Esophagus (tissue), 2 donors: ENCODE results near the gene SH3RF2. TPM values are rescaled to one million over a fixed set of nuclear protein-coding genes. Genes with fewer than 3 reads are reported as not detected.
"Not testable (repeated sequence)": the region's sequence is repeated elsewhere in the genome, so short reads cannot be mapped to it uniquely, and the experiment has no call there.

ENCODE experiments used
- H3K27ac ChIP-seq, 2 donors: one replicate each; pipeline ENCODE4 v1.5.1; 2013; ENCODE audit warnings: low read depth in 2 of 2, mild to moderate bottlenecking in 2 of 2, inconsistent platforms in 1 of 2, low read length in 1 of 2, moderate library complexity in 1 of 2
- H3K27me3 ChIP-seq, 2 donors: one replicate each; pipeline ENCODE4 v1.6.1; 2013; ENCODE audit warnings: low read length in 2 of 2, control low read depth in 1 of 2, mild to moderate bottlenecking in 1 of 2; ENCODE audit not compliant: insufficient read depth in 2 of 2, control insufficient read depth in 1 of 2
- H3K36me3 ChIP-seq, 2 donors: one replicate each; pipeline ENCODE4 v1.6.1; 2013; ENCODE audit warnings: low read length in 1 of 2; ENCODE audit not compliant: control insufficient read depth in 2 of 2, insufficient read depth in 2 of 2
- H3K4me1 ChIP-seq, 2 donors: one replicate each; pipeline ENCODE4 v1.6.1; 2013; ENCODE audit warnings: low read length in 1 of 2; ENCODE audit not compliant: control insufficient read depth in 2 of 2, insufficient read depth in 2 of 2
- H3K4me3 ChIP-seq, 2 donors: one replicate each; pipeline ENCODE4 v1.5.1; 2013; ENCODE audit warnings: low read length in 2 of 2, mild to moderate bottlenecking in 2 of 2, low read depth in 1 of 2, moderate library complexity in 1 of 2
- H3K9me3 ChIP-seq, 2 donors: one replicate each; pipeline ENCODE4 v1.6.1; 2013; ENCODE audit warnings: mild to moderate bottlenecking in 2 of 2, low read depth in 1 of 2, low read length in 1 of 2, moderate library complexity in 1 of 2; ENCODE audit not compliant: control insufficient read depth in 2 of 2, insufficient read depth in 1 of 2
- WGBS, 2 donors: extraction: QIAGEN DNeasy Blood & Tissue Kit; methylation state at CpG; one replicate each; pipeline ENCODE4 v1.1.7; 2013; 5-methylcytosine and 5-hydroxymethylcytosine counted together
- polyA plus RNA-seq, 2 donors: library from polyadenylated mRNA; stranded (reverse); fragments of 200-250 nt; gene quantifications; one replicate each; pipeline ENCODE4 v1.2.3, GENCODE V29; 2013
- donor health status: healthy with polysubstance abuse.
- donor health status: Bipolar disorder and iron deficiency.

The SH3RF2 gene
- polyA plus RNA-seq, 2 donors: 24.9 to 43.2 TPM

GRCh38 chr5:145993538-145993937 lies 57.2 kb downstream of the SH3RF2 start:
- not testable (repeated sequence) for H3K27me3 ChIP-seq, H3K36me3 ChIP-seq, H3K27ac ChIP-seq, H3K4me1 ChIP-seq, H3K4me3 ChIP-seq, H3K9me3 ChIP-seq
- 92 to 93% methylated on average over 4 of the region's 4 CpGs for WGBS, 2 donors

GRCh38 chr5:145996135-145996534 lies 59.8 kb downstream of the SH3RF2 start:
- Histone ChIP-seq H3K4me3 (no peak overlapping the region), H3K27me3 (no peaks in the 10 kb centered on the region), H3K27ac (no peak overlapping the region), H3K36me3 (peaks cover 0 to 6% of the 10 kb centered on the region in 2 donors), H3K9me3 (peaks cover 0 to 6% of the 10 kb centered on the region in 2 donors), H3K4me1 (no peaks in the 10 kb centered on the region)
- whole genome bisulfite sequencing, 2 donors: 36 to 42% methylated on average over 6 of the region's 6 CpGs

GRCh38 chr5:145999208-145999607 lies 62.8 kb downstream of the SH3RF2 start:
- peaks cover 0 to 2% of the 10 kb centered on the region in 2 donors for H3K36me3 ChIP-seq

GRCh38 chr5:146000072-146000471 lies 63.7 kb downstream of the SH3RF2 start:
- 94 to 95% methylated on average over 9 of the region's 9 CpGs for WGBS, 2 donors

More at GRCh38 chr5:145999208-145999607, 62.8 kb downstream of the SH3RF2 start:
- Histone ChIP-seq H3K4me3 (no peak overlapping the region), H3K9me3 (no peaks in the 10 kb centered on the region), H3K27me3 (no peaks in the 10 kb centered on the region), H3K27ac (no peak overlapping the region), H3K4me1 (no peaks in the 10 kb centered on the region)
- WGBS, 2 donors: 59 to 71% methylated on average over 1 of the region's 1 CpG

GRCh38 chr5:146001544-146002190 lies 65.3 kb downstream of the SH3RF2 start:
- Histone ChIP-seq H3K4me1 (no peaks in the 10 kb centered on the region), H3K9me3 (no peaks in the 10 kb centered on the region), H3K27ac (no peak overlapping the region), H3K27me3 (no peaks in the 10 kb centered on the region), H3K4me3 (no peak overlapping the region), H3K36me3 (peaks cover 0 to 2% of the 10 kb centered on the region in 2 donors)
- WGBS, 2 donors: 86 to 91% methylated on average over 5 of the region's 5 CpGs

More at GRCh38 chr5:146000072-146000471, 63.7 kb downstream of the SH3RF2 start:
- peaks cover 0 to 2% of the 10 kb centered on the region in 2 donors for H3K36me3 ChIP-seq
- H3K4me1 ChIP-seq: no peaks in the 10 kb centered on the region
- no peaks in the 10 kb centered on the region for H3K9me3 ChIP-seq
- H3K27ac ChIP-seq: no peak overlapping the region
- no peaks in the 10 kb centered on the region for H3K27me3 ChIP-seq
- no peak overlapping the region for H3K4me3 ChIP-seq

- Histone ChIP-seq H3K36me3 (peaks cover 0 to 2% of the 10 kb centered on the region in 2 donors), H3K9me3 (no peaks in the 10 kb centered on the region), H3K4me1 (no peaks in the 10 kb centered on the region), H3K4me3 (no peak overlapping the region), H3K27me3 (no peaks in the 10 kb centered on the region), H3K27ac (no peak overlapping the region)
- 93 to 94% methylated on average over 7 of the region's 7 CpGs for WGBS, 2 donors
Observed at GRCh38 chr5:146002491-146002890, 66.1 kb downstream of the SH3RF2 start.

GRCh38 chr5:146003852-146004251 lies 67.5 kb downstream of the SH3RF2 start:
- Histone ChIP-seq H3K36me3 (peaks cover 0 to 2% of the 10 kb centered on the region in 2 donors), H3K9me3 (no peaks in the 10 kb centered on the region), H3K4me3 (no peak overlapping the region), H3K4me1 (no peaks in the 10 kb centered on the region), H3K27ac (no peak overlapping the region), H3K27me3 (no peaks in the 10 kb centered on the region)
- 82 to 86% methylated on average over 4 of the region's 4 CpGs for WGBS, 2 donors

GRCh38 chr5:146005264-146005663 lies 68.9 kb downstream of the SH3RF2 start:
- Histone ChIP-seq H3K27ac (no peak overlapping the region), H3K36me3 (peaks cover 0 to 2% of the 10 kb centered on the region in 2 donors), H3K4me1 (no peaks in the 10 kb centered on the region), H3K27me3 (no peaks in the 10 kb centered on the region), H3K9me3 (no peaks in the 10 kb centered on the region), H3K4me3 (no peak overlapping the region)
- 87 to 89% methylated on average over 1 of the region's 1 CpG for WGBS, 2 donors

GRCh38 chr5:146005723-146006122 lies 69.3 kb downstream of the SH3RF2 start:
- no peaks in the 10 kb centered on the region for H3K9me3 ChIP-seq
- H3K27me3 ChIP-seq: no peaks in the 10 kb centered on the region
- H3K4me3 ChIP-seq: no peak overlapping the region
- no peaks in the 10 kb centered on the region for H3K4me1 ChIP-seq
- no peak overlapping the region for H3K27ac ChIP-seq
- H3K36me3 ChIP-seq: peaks cover 0 to 2% of the 10 kb centered on the region in 2 donors
